Lower leg skin (tissue), 4 donors: ENCODE measurements around the gene SORCS2. TPM values are rescaled to one million over a fixed set of nuclear protein-coding genes. Genes with fewer than 3 reads are reported as not detected.

Source experiments
- DNase-seq, 2 donors: peaks; one replicate each; pipeline ENCODE4 v3.0.0-alpha.2; 2019; ENCODE audit warnings: low spot score in 2 of 2
- H3K4me3 ChIP-seq: fragments of 200-600 bp; sonication (generic); 2 replicates; pipeline ENCODE4 v1.5.1; 2017; ENCODE audit warnings: mild to moderate bottlenecking, low read depth; ENCODE audit not compliant: poor library complexity, severe bottlenecking
- CTCF ChIP-seq, 3 donors: fragments of 450-650 bp; IDR thresholded peaks; one replicate each; pipeline ENCODE4 v1.5.1; 2016; ENCODE audit warnings: antibody characterized with exemption in 3 of 3, mild to moderate bottlenecking in 3 of 3, moderate library complexity in 2 of 3
- POLR2A ChIP-seq, 2 donors: fragments of 450-650 bp; IDR thresholded peaks; one replicate each; pipeline ENCODE4 v1.6.1; 2016 to 2017; ENCODE audit warnings: antibody characterized with exemption in 2 of 2, mild to moderate bottlenecking in 1 of 2, moderate library complexity in 1 of 2
- WGBS, 2 donors: methylation state at CpG; one replicate each; pipeline ENCODE4 v1.1.5; 2018; 5-methylcytosine and 5-hydroxymethylcytosine counted together
- intact Hi-C: fragments of 100-400 bp; cut with DNase I; formaldehyde crosslinking; loops from one replicate; pipeline ENCODE4 v1.15.0; 2023; ENCODE audit warnings: low total_unique reads
- total RNA-seq, 4 donors: library from RNA; depleted of rRNA; stranded (reverse); fragments of >200 nt; gene quantifications; one replicate each; pipeline ENCODE4 v1.1.0, GENCODE V29; 2016

The SORCS2 gene
- total RNA-seq, 4 donors from 2014 or later, result 1.1 to 6.4 (median 1.5) TPM

GRCh38 chr4:7238300-7238960 lies 46.1 kb downstream of the SORCS2 start:
- 94 to 96% methylated on average over 12 of the region's 12 CpGs for WGBS, 2 donors
- DNase-seq, result no peak
- intact Hi-C loops, result no loop called here
- H3K4me3 ChIP-seq, result no peak overlapping the region
- TF ChIP-seq POLR2A (IDR thresholded peaks at IDR 0.05) (no peak), CTCF (IDR thresholded peaks at IDR 0.05) (no peak)

GRCh38 chr4:7239101-7239820 lies 46.9 kb downstream of the SORCS2 start:
- intact Hi-C loops, result no loop called here
- DNase-seq, result no peak
- no peak overlapping the region for H3K4me3 ChIP-seq
- WGBS, 2 donors, result 88 to 90% methylated on average over 15 of the region's 15 CpGs
- TF ChIP-seq CTCF (IDR thresholded peaks at IDR 0.05), result no peak
- TF ChIP-seq POLR2A (IDR thresholded peaks at IDR 0.05), result no peak

DNA sequence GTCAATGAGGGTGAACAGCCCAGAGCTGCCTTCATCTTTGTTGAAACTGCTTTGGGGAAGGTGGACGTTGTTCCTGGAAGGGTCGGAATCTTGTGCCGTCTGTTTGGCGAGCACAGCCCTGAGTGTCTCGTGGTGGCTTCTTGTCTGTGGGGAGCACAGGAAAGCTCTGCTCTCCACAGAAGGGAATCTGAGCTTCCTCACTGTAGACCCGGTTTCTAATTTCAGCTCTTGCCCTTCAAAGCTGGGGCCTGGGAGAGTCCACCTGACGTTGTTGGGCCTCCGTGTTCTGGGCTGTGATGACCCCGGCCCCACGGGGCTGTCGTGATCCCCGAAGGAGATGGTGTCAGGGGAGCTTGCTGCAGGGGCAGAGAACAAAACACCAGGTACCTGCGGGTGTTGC lies 47.5 kb downstream of the SORCS2 start:
- H3K4me3 ChIP-seq, result no peak overlapping the region
- TF ChIP-seq CTCF (IDR thresholded peaks at IDR 0.05) (no peak), POLR2A (IDR thresholded peaks at IDR 0.05) (no peak)
- intact Hi-C loops, result no loop called here
- no peak for DNase-seq
- 76 to 90% methylated on average over 13 of the region's 13 CpGs for WGBS, 2 donors

DNA sequence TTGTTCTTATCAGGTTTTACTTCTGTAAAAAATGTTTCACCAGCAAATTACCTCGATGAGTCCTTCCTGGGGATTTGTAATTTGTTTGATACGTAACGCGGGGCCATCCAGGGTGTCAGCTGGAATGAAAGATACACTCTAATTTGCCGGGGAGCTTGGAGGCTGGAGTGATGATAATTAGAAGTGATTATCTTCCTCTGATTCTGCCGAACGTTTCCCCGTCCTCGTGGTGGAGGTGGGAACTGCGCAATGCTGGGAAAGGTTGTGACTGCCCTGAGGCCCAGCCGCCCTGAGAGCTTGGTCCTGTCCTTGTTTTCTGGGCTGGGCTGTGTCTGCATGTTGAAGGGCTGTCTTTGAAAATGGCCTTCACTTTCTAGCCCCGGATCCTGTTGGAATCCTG lies 48.0 kb downstream of the SORCS2 start:
- H3K4me3 ChIP-seq, result no peak overlapping the region
- TF ChIP-seq CTCF (IDR thresholded peaks at IDR 0.05), result no peak
- no peak for TF ChIP-seq POLR2A (IDR thresholded peaks at IDR 0.05)
- 77 to 85% methylated on average over 12 of the region's 12 CpGs for WGBS, 2 donors
- intact Hi-C loops, result no loop called here
- no peak for DNase-seq

DNA sequence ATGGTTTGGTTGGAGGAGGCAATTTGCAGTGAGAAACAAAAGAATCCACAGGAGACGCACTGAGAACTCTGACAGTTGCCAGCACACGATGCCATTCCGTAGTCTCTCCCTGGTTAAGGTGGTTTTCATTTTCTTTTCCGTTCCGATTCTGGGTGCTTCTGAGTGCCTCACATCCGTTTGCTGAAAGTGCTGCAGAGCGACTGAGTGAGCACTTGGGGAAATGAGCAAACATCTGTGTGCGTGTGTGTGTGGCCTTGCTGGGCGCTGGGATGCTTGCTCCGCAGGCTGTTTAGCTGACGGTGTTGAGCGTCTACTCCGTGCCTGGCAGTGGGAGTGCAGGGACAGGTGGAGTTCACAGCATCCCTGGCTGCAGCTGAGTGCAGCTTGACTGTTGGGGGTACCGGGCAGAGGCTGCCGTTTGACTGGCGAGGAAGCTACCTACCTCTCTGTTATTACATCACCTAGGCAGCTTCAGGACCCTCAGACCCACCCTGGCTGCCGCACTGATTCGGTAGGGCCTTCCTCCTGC lies 49.3 kb downstream of the SORCS2 start:
- intact Hi-C loops, result no loop called here
- no peak overlapping the region for H3K4me3 ChIP-seq
- TF ChIP-seq POLR2A (IDR thresholded peaks at IDR 0.05) (no peak), CTCF (IDR thresholded peaks at IDR 0.05) (no peak)
- no peak for DNase-seq
- 89 to 91% methylated on average over 17 to 18 of the region's 18 CpGs for WGBS, 2 donors
